DOHH2 (cell line): ENCODE measurements around the gene ZNF367.

Source experiments
- H3F3A ChIP-seq: fragments of 200-600 bp; sonication (generic), shearing (Covaris generic); 2 replicates; pipeline ENCODE4 v1.6.0; 2016; ENCODE audit warnings: antibody characterized with exemption, mild to moderate bottlenecking; ENCODE audit not compliant: control insufficient read depth, insufficient read depth
- H3K27ac ChIP-seq: fragments of 200-600 bp; sonication (generic); 2 replicates; pipeline ENCODE4 v1.5.1; 2014; ENCODE audit warnings: low read depth, mild to moderate bottlenecking, low read length, moderate library complexity
- H3K27me3 ChIP-seq: fragments of 200-600 bp; sonication (generic); 2 replicates; pipeline ENCODE4 v1.6.1; 2014; ENCODE audit warnings: mild to moderate bottlenecking, low read length, mixed read lengths; ENCODE audit not compliant: control insufficient read depth
- H3K36me3 ChIP-seq: fragments of 200-600 bp; sonication (generic); 2 replicates; pipeline ENCODE4 v1.6.1; 2014; ENCODE audit warnings: mild to moderate bottlenecking, low read length, moderate library complexity, mixed read lengths; ENCODE audit not compliant: control insufficient read depth
- H3K4me1 ChIP-seq: fragments of 200-600 bp; sonication (generic); 2 replicates; pipeline ENCODE4 v1.6.1; 2014; ENCODE audit warnings: mild to moderate bottlenecking, low read length, mixed read lengths; ENCODE audit not compliant: control insufficient read depth
- H3K4me2 ChIP-seq: fragments of 200-600 bp; sonication (generic); 2 replicates; pipeline ENCODE4 v1.6.0; 2014; ENCODE audit warnings: mild to moderate bottlenecking, low read length, moderate library complexity
- H3K4me3 ChIP-seq: fragments of 200-600 bp; sonication (generic); 2 replicates; pipeline ENCODE4 v1.5.1; 2014; ENCODE audit warnings: mild to moderate bottlenecking, low read length, mixed read lengths
- H3K79me2 ChIP-seq: fragments of 200-600 bp; sonication (generic); 2 replicates; pipeline ENCODE4 v1.6.1; 2014; ENCODE audit warnings: mild to moderate bottlenecking, low read length, mixed read lengths; ENCODE audit not compliant: control insufficient read depth
- H3K9me2 ChIP-seq: fragments of 200-600 bp; sonication (generic); replicated peaks from 2 replicates; pipeline ENCODE4 v1.6.1; 2014; ENCODE audit warnings: mild to moderate bottlenecking, low read length, mixed read lengths; ENCODE audit not compliant: control insufficient read depth
- H3K9me3 ChIP-seq: fragments of 200-600 bp; sonication (generic); 2 replicates; pipeline ENCODE4 v1.6.1; 2014; ENCODE audit warnings: antibody characterized with exemption, low read length, mixed read lengths; ENCODE audit not compliant: control insufficient read depth, insufficient read depth
- H4K20me1 ChIP-seq: fragments of 200-600 bp; sonication (generic); 2 replicates; pipeline ENCODE4 v1.6.0; 2014; ENCODE audit warnings: low read depth, mild to moderate bottlenecking, antibody characterized with exemption, low read length, moderate library complexity; ENCODE audit not compliant: control insufficient read depth, insufficient read depth
- EZH2phosphoT487 ChIP-seq: fragments of 200-600 bp; sonication (generic); IDR thresholded peaks from 2 replicates; pipeline ENCODE4 v1.6.1; 2017; ENCODE audit warnings: borderline replicate concordance, mild to moderate bottlenecking, antibody characterized with exemption, low read length, moderate library complexity, mixed read lengths
- TF ChIP-seq, protein P1 (sequence below): fragments of 200-600 bp; sonication (generic); IDR thresholded peaks from one replicate; pipeline ENCODE4 v1.5.1; 2014; ENCODE audit warnings: antibody characterized with exemption, mild to moderate bottlenecking, low read depth, low read length; ENCODE audit not compliant: poor library complexity, severe bottlenecking

Gene ZNF367

GRCh38 chr9:96342571-96343245, 75.5 kb downstream of the ZNF367 start:
- Histone ChIP-seq H3K36me3 (no peaks in the 10 kb centered on the region), H3K9me3 (no peaks in the 10 kb centered on the region), H3K79me2 (no peaks in the 10 kb centered on the region), H4K20me1 (no peaks in the 10 kb centered on the region), H3K27me3 (no peaks in the 10 kb centered on the region), H3K27ac (no peak overlapping the region), H3K4me1 (no peaks in the 10 kb centered on the region), H3K4me3 (no peak overlapping the region), H3K4me2 (no peak overlapping the region), H3K9me2 (no peaks in the 10 kb centered on the region), H3F3A (no peaks in the 10 kb centered on the region)
- TF ChIP-seq EZH2phosphoT487: no peak
- TF ChIP-seq, protein P1, sequence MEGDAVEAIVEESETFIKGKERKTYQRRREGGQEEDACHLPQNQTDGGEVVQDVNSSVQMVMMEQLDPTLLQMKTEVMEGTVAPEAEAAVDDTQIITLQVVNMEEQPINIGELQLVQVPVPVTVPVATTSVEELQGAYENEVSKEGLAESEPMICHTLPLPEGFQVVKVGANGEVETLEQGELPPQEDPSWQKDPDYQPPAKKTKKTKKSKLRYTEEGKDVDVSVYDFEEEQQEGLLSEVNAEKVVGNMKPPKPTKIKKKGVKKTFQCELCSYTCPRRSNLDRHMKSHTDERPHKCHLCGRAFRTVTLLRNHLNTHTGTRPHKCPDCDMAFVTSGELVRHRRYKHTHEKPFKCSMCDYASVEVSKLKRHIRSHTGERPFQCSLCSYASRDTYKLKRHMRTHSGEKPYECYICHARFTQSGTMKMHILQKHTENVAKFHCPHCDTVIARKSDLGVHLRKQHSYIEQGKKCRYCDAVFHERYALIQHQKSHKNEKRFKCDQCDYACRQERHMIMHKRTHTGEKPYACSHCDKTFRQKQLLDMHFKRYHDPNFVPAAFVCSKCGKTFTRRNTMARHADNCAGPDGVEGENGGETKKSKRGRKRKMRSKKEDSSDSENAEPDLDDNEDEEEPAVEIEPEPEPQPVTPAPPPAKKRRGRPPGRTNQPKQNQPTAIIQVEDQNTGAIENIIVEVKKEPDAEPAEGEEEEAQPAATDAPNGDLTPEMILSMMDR: no peak

DNA sequence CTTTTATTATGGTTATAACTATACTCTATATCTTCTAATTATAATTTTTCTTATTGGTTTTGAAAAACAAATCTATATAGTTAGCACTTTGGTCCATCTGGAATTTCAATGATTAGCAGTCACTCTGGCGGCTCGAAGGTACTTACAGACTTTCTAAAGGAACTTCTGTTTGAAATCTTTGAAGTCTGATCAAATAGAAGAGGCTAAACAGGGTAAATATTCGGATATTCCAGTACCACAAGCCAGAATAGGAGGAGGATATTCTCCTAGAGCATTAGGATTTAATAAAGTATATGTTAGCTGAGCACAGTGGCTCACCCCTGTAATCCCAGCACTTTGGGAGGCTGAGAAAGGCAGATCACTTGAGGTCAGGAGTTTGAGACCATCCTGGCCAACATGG, 77.5 kb downstream of the ZNF367 start:
- H3F3A ChIP-seq: no peaks in the 10 kb centered on the region
- no peaks in the 10 kb centered on the region for H3K4me1 ChIP-seq
- no peaks in the 10 kb centered on the region for H3K36me3 ChIP-seq
- H3K4me2 ChIP-seq: no peak overlapping the region
- no peaks in the 10 kb centered on the region for H3K9me3 ChIP-seq
- TF ChIP-seq, protein P1: no peak
- no peak for TF ChIP-seq EZH2phosphoT487
- H3K27me3 ChIP-seq: no peaks in the 10 kb centered on the region
- no peaks in the 10 kb centered on the region for H3K79me2 ChIP-seq
- no peaks in the 10 kb centered on the region for H3K9me2 ChIP-seq
- no peaks in the 10 kb centered on the region for H4K20me1 ChIP-seq
- H3K4me3 ChIP-seq: no peak overlapping the region
- no peak overlapping the region for H3K27ac ChIP-seq

DNA sequence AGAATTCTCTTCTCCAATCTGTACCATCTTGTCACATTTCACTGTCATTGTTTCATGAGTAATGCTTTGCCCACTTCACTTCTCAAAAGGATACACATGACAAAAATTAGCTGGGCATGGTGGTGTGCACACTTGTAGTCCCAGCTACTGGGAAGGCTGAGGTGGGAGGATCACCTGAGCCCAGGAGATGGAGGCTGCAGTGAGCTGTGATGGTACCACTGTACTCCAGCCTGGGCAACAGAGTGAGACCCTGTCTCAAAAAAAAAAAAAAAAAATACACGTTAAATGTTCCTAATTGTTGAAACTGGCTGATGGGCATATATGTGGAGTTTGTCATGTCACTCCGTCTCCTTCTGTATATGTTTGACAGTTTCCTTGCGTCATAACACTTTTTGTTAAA, 79.9 kb downstream of the ZNF367 start:
- Histone ChIP-seq H3K36me3 (no peaks in the 10 kb centered on the region), H3K9me2 (no peaks in the 10 kb centered on the region), H3K4me3 (no peak overlapping the region), H3F3A (no peaks in the 10 kb centered on the region), H3K27ac (no peak overlapping the region), H3K4me1 (no peaks in the 10 kb centered on the region), H4K20me1 (no peaks in the 10 kb centered on the region), H3K27me3 (no peaks in the 10 kb centered on the region), H3K9me3 (no peaks in the 10 kb centered on the region), H3K79me2 (no peaks in the 10 kb centered on the region), H3K4me2 (no peak overlapping the region)
- TF ChIP-seq, protein P1: no peak
- no peak for TF ChIP-seq EZH2phosphoT487
